Keratinocyte (primary cell): ENCODE data around the gene EPG5.

ENCODE experiments used
- CTCF ChIP-seq, 3 experiments: IDR thresholded peaks in 1 of 3; conservative IDR thresholded peaks in 1 of 3; optimal IDR thresholded peaks in 1 of 3; 2 replicates in 2 of 3; 3 replicates in 1 of 3; pipeline versions ENCODE3 to v1.5.1; 2011; ENCODE audit warnings: low read length in 3 of 3, mild to moderate bottlenecking in 3 of 3, moderate library complexity in 2 of 3, control low read depth in 1 of 3, inconsistent platforms in 1 of 3; ENCODE audit not compliant: insufficient read depth in 2 of 3; ENCODE audit errors: extremely low read depth in 1 of 3
- EZH2 ChIP-seq: IDR thresholded peaks from one replicate; pipeline ENCODE4 v1.6.1; 2012; ENCODE audit warnings: inconsistent platforms, mild to moderate bottlenecking, low read length, moderate library complexity

GRCh38 chr18:45835057-45835636 is 132.0 kb downstream of the EPG5 start:
- TF ChIP-seq EZH2 (no peak), CTCF (optimal IDR thresholded peaks at IDR 0.05 in 1 of 3, IDR thresholded peaks at IDR 0.05 in 1 of 3, conservative IDR thresholded peaks at IDR 0.05 in 1 of 3; ENCODE audit: extremely low read depth in 1 of 3, insufficient read depth in 2 of 3, low read length in 3 of 3) (no peak)
